ENCODE measurements around the gene KRTCAP3. TPM values are rescaled to one million over a fixed set of nuclear protein-coding genes. Genes with fewer than 3 reads are reported as not detected.
"Not testable (repeated sequence)": the region's sequence is repeated elsewhere in the genome, so short reads cannot be mapped to it uniquely, and the experiment has no call there.

The KRTCAP3 gene
- total RNA-seq, 1 experiment from 2014 or later, result 62.9 TPM

- CTCF ChIA-PET, result no interaction called here
- H3K9me3 ChIP-seq (ENCODE audit: insufficient read depth, low read depth), result no peaks in the 10 kb centered on the region
- intact Hi-C loops (cut with micrococcal nuclease; ENCODE audit: unreplicated experiment), result no loop called here
- peaks cover 20% of the 10 kb centered on the region for H3F3A ChIP-seq (ENCODE audit: insufficient read depth, low read depth)
- no peak for TF ChIP-seq EZH2 (IDR thresholded peaks at IDR 0.05; ENCODE audit: low read depth)
- no peaks in the 10 kb centered on the region for H3K36me3 ChIP-seq (ENCODE audit: low read depth)
- BruUV-seq (replicated peaks), result no TSS peak
- H3K79me2 ChIP-seq (ENCODE audit: low read depth), result no peaks in the 10 kb centered on the region
- no peak overlapping the region for H2AFZ ChIP-seq
- peak in 1 of 2 experiments; percentile 68 for DNase-seq
- no peaks in the 10 kb centered on the region for H3K9me2 ChIP-seq (ENCODE audit: insufficient read depth)
- POLR2A ChIA-PET (ENCODE audit: unreplicated experiment), result interaction anchor here (0.5 to 0.7 kb wide), 2 partner anchors 13 to 260 kb away, joined by 3 to 13 read pairs; no protein-coding TSS in a partner anchor
- H3K4me3 ChIP-seq, result no peak overlapping the region
- H3K27ac ChIP-seq, result peak overlapping the region; percentile 18; the same call in 1 of the 2 replicates
- H3K27me3 ChIP-seq (ENCODE audit: insufficient read depth, low read depth), result no peaks in the 10 kb centered on the region
- no peaks in the 10 kb centered on the region for H4K20me1 ChIP-seq (ENCODE audit: insufficient read depth)
- peak overlapping the region; percentile 12 for H3K4me2 ChIP-seq
- H3K4me1 ChIP-seq (replicated peaks; ENCODE audit: insufficient read depth), result peaks cover 15% of the 10 kb centered on the region
Observed at GRCh38 chr2:27420996-27421395, 21.2 kb upstream of the KRTCAP3 start.

GRCh38 chr2:27421660-27422250 lies 20.4 kb upstream of the KRTCAP3 start:
- intact Hi-C loops (cut with micrococcal nuclease; ENCODE audit: unreplicated experiment), result no loop called here
- Histone ChIP-seq H3K27ac (peak overlapping the region; percentile 18; the same call in 1 of the 2 replicates), H3K4me3 (no peak overlapping the region), H4K20me1 (ENCODE audit: insufficient read depth) (no peaks in the 10 kb centered on the region), H3K4me1 (replicated peaks; ENCODE audit: insufficient read depth) (peaks cover 15% of the 10 kb centered on the region), H3K4me2 (no peak overlapping the region), H3K9me2 (ENCODE audit: insufficient read depth) (no peaks in the 10 kb centered on the region), H3K27me3 (ENCODE audit: insufficient read depth, low read depth) (no peaks in the 10 kb centered on the region), H3K9me3 (ENCODE audit: insufficient read depth, low read depth) (no peaks in the 10 kb centered on the region), H3K36me3 (ENCODE audit: low read depth) (no peaks in the 10 kb centered on the region), H2AFZ (no peak overlapping the region), H3F3A (ENCODE audit: insufficient read depth, low read depth) (peaks cover 20% of the 10 kb centered on the region), H3K79me2 (ENCODE audit: low read depth) (no peaks in the 10 kb centered on the region)
- DNase-seq, result no peak
- ChIA-PET POLR2A (ENCODE audit: unreplicated experiment) (interaction anchor here (0.5 kb wide), 1 partner anchor 14 kb away, joined by 13 read pairs; no protein-coding TSS in a partner anchor), CTCF (no interaction called here)
- BruUV-seq (replicated peaks), result no TSS peak
- TF ChIP-seq CTCF (conservative IDR thresholded peaks at IDR 0.05) (no peak), EZH2 (IDR thresholded peaks at IDR 0.05; ENCODE audit: low read depth) (no peak)

GRCh38 chr2:27422958-27423357 lies 19.2 kb upstream of the KRTCAP3 start:
- ChIA-PET POLR2A (ENCODE audit: unreplicated experiment) (no interaction called here), CTCF (no interaction called here)
- Histone ChIP-seq H3K36me3 (ENCODE audit: low read depth) (no peaks in the 10 kb centered on the region), H3K27me3 (ENCODE audit: insufficient read depth, low read depth) (no peaks in the 10 kb centered on the region), H3K9me3 (ENCODE audit: insufficient read depth, low read depth) (no peaks in the 10 kb centered on the region), H3K4me1 (replicated peaks; ENCODE audit: insufficient read depth) (peaks cover 22% of the 10 kb centered on the region), H4K20me1 (ENCODE audit: insufficient read depth) (no peaks in the 10 kb centered on the region), H3K9me2 (ENCODE audit: insufficient read depth) (no peaks in the 10 kb centered on the region), H3K79me2 (ENCODE audit: low read depth) (no peaks in the 10 kb centered on the region), H3K4me3 (no peak overlapping the region), H3K4me2 (no peak overlapping the region), H3K27ac (no peak overlapping the region), H2AFZ (no peak overlapping the region), H3F3A (ENCODE audit: insufficient read depth, low read depth) (peaks cover 20% of the 10 kb centered on the region)
- no TSS peak for BruUV-seq (replicated peaks)
- intact Hi-C loops (cut with micrococcal nuclease; ENCODE audit: unreplicated experiment), result no loop called here
- TF ChIP-seq CTCF (conservative IDR thresholded peaks at IDR 0.05), result no peak
- no peak for TF ChIP-seq EZH2 (IDR thresholded peaks at IDR 0.05; ENCODE audit: low read depth)
- DNase-seq, result no peak

GRCh38 chr2:27425039-27425438 lies 17.1 kb upstream of the KRTCAP3 start:
- BruUV-seq (replicated peaks); POLR2A ChIA-PET (ENCODE audit: unreplicated experiment); H3K27me3 ChIP-seq (ENCODE audit: insufficient read depth, low read depth); H3K27ac ChIP-seq; H3K36me3 ChIP-seq (ENCODE audit: low read depth); H2AFZ ChIP-seq; H3K9me3 ChIP-seq (ENCODE audit: insufficient read depth, low read depth); DNase-seq; H3K4me2 ChIP-seq; H3K9me2 ChIP-seq (ENCODE audit: insufficient read depth); H4K20me1 ChIP-seq (ENCODE audit: insufficient read depth); H3K4me3 ChIP-seq: not testable (repeated sequence)
- Histone ChIP-seq H3K79me2 (ENCODE audit: low read depth) (peaks cover 11% of the 10 kb centered on the region), H3F3A (ENCODE audit: insufficient read depth, low read depth) (peaks cover 30% of the 10 kb centered on the region), H3K4me1 (replicated peaks; ENCODE audit: insufficient read depth) (peaks cover 28% of the 10 kb centered on the region)
- CTCF ChIA-PET, result interaction anchor here (0.6 to 0.7 kb wide), 2 partner anchors 176 to 1327 kb away, joined by 9 to 18 read pairs; no protein-coding TSS in a partner anchor
- intact Hi-C loops (cut with micrococcal nuclease; ENCODE audit: unreplicated experiment), result loop anchor here (5.0 kb wide), 1 partner anchor 53 kb away; the partner anchor contains the start of genes EIF2B4 and SNX17
